H1 (cell line): ENCODE data around the gene SMYD3. TPM values are rescaled to one million over a fixed set of nuclear protein-coding genes. Genes with fewer than 3 reads are reported as not detected.

Experiments
- CHD2 ChIP-seq: IDR thresholded peaks from 2 replicates; pipeline ENCODE4 v1.6.1; 2012; ENCODE audit warnings: low read length, improper control_type of control experiment
- EZH2 ChIP-seq: fragments of 200-600 bp; sonication (generic); IDR thresholded peaks from 2 replicates; pipeline ENCODE4 v1.7.1; 2012; ENCODE audit warnings: low read depth, mild to moderate bottlenecking, moderate library complexity, low read length, inconsistent platforms; ENCODE audit not compliant: severe bottlenecking
- PHF8 ChIP-seq: fragments of 200-600 bp; sonication (generic); conservative IDR thresholded peaks from 2 replicates; pipeline ENCODE4 v1.7.1; 2012; ENCODE audit warnings: low read depth, mild to moderate bottlenecking, inconsistent platforms, low read length, moderate library complexity
- TBP ChIP-seq: IDR thresholded peaks from 2 replicates; pipeline ENCODE4 v1.6.1; 2011; ENCODE audit warnings: low read depth, low read length, improper control_type of control experiment
- polyA plus RNA-seq, 7 experiments: library from polyadenylated mRNA; depleted of rRNA in 3 of 7; stranded (reverse) in 5 of 7; unstranded in 2 of 7; fragments of >200 nt in 5 of 7; fragments of 200-250 nt in 2 of 7; gene quantifications; 1 replicate in 5 of 7; 2 replicates in 1 of 7; 4 replicates in 1 of 7; pipeline versions ENCODE4 v1.2.1 to v1.2.3, GENCODE V29; 2011 to 2013; ENCODE audit warnings: missing spikeins in 2 of 7, mixed read lengths in 2 of 7
- total RNA-seq: library from RNA; stranded (reverse); fragmentation: NEBNext Ultra II Directional; extraction: Animal tissue kit (Norgen Biotek cat#: 25700); gene quantifications from 2 replicates; pipeline ENCODE4 v1.2.1, GENCODE V29; 2021

SMYD3 gene
- total and polyA plus RNA-seq, 2 of the 8 experiments (the other 6 are each of a cell fraction or from before 2014, with no cell fraction given): 17.3 to 25.4 TPM

DNA sequence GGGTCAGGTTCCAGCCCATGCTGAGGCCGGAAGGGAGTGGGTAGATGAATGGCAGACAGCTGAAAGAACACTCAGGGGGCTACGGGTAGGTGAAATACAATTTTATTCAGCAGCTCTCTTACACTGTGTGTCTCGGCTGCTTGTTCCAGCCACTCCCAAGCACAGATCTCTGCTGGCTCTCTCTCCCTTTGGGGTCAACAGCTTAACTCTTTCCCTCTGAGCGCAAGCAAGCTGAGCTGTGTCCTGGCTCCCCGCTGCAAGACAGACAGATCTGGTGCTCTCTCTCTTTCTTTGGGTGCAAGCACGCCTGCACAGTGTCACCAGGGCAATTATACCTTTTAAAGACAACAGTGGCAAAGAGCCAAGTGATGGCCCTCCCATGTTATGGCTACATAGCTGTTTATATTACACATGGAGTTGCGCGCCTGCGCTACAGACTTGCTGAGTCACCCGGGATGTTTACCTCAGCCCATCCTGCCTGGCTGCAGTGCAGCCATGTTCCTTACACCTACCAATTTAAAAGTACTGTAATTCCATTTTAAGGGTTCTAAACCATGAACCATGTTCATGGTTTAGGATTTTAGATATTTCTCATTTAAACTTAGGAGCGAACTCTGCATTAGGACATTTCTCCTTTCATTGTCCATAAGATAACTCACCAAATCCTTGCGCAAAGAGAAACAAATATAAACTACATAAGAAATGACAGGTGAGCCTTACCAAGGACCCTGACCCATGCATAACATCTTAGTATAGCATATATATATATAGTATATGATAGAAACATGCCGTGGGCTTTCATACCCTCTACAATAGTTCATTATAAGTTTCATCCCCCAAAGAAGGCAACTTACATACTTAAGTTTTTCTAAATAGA lies 396.5 kb downstream of the SMYD3 start (continued):
- TF ChIP-seq PHF8 (no peak), EZH2 (no peak), CHD2 (no peak), TBP (no peak)
